GM18505 (cell line): ENCODE results near the gene MAT2A.
"Not testable (repeated sequence)": the region's sequence is repeated elsewhere in the genome, so short reads cannot be mapped to it uniquely, and the experiment has no call there.

Source experiments
- ATAC-seq: cut with Tn5 transposase; IDR thresholded peaks from one replicate; pipeline ENCODE4 v1.9.1; 2021; ENCODE audit not compliant: unreplicated experiment
- POLR2A ChIP-seq: IDR thresholded peaks from 4 replicates; pipeline ENCODE4 v1.6.1; 2011; ENCODE audit warnings: borderline replicate concordance; ENCODE audit not compliant: insufficient read depth, insufficient read length; ENCODE audit errors: extremely low read depth

Gene MAT2A

GRCh38 chr2:85534099-85534498 is 4.9 kb upstream of the MAT2A start:
- no peak for ATAC-seq
- no peak for TF ChIP-seq POLR2A

- ATAC-seq: no peak
- TF ChIP-seq POLR2A: no peak
Measured at GRCh38 chr2:85534881-85535280, 4.1 kb upstream of the MAT2A start.

GRCh38 chr2:85536479-85536878 is 2.5 kb upstream of the MAT2A start:
- ATAC-seq: no peak
- TF ChIP-seq POLR2A: no peak

GRCh38 chr2:85537600-85538506 is 1.1 kb upstream of the MAT2A start:
- TF ChIP-seq POLR2A: peak; percentile 36
- ATAC-seq: no peak

GRCh38 chr2:85539361-85540132 is 579 bp downstream of the MAT2A start:
- TF ChIP-seq POLR2A: no peak
- ATAC-seq: peak; percentile 29

GRCh38 chr2:85540133-85540648 is 1.2 kb downstream of the MAT2A start:
- no peak for ATAC-seq
- no peak for TF ChIP-seq POLR2A

GRCh38 chr2:85541262-85541661 is 2.3 kb downstream of the MAT2A start:
- no peak for ATAC-seq
- TF ChIP-seq POLR2A: peak; percentile 18

GRCh38 chr2:85541753-85542457 is 2.9 kb downstream of the MAT2A start:
- ATAC-seq: no peak
- TF ChIP-seq POLR2A: no peak

- no peak for ATAC-seq
- TF ChIP-seq POLR2A: peak; percentile 36
Measured at GRCh38 chr2:85542777-85543176, 3.8 kb downstream of the MAT2A start.

GRCh38 chr2:85544254-85544691 is 5.3 kb downstream of the MAT2A start:
- not testable (repeated sequence) for ATAC-seq

GRCh38 chr2:85544915-85545779 is 6.2 kb downstream of the MAT2A start:
- ATAC-seq: not testable (repeated sequence)

- TF ChIP-seq POLR2A: no peak
- no peak for ATAC-seq
Measured at GRCh38 chr2:85545780-85546240, 6.8 kb downstream of the MAT2A start.
